Hepatocyte (in vitro differentiated cells): Measurements from ENCODE around the gene C10orf67. TPM values are rescaled to one million over a fixed set of nuclear protein-coding genes. Genes with fewer than 3 reads are reported as not detected.
"Not testable (repeated sequence)": the region's sequence is repeated elsewhere in the genome, so short reads cannot be mapped to it uniquely, and the experiment has no call there.

Experiments
- DNase-seq: peaks from one replicate; pipeline ENCODE4 v3.0.0-alpha.2; 2016; ENCODE audit warnings: low spot score
- H2AFZ ChIP-seq: fragments of 200-600 bp; sonication (generic); 2 replicates; pipeline ENCODE4 v1.6.0; 2016; ENCODE audit warnings: antibody characterized with exemption, mild to moderate bottlenecking
- H3K27ac ChIP-seq: fragments of 200-600 bp; sonication (generic); 2 replicates; pipeline ENCODE4 v1.5.1; 2016; ENCODE audit warnings: mild to moderate bottlenecking
- H3K27me3 ChIP-seq: fragments of 200-600 bp; sonication (generic); 2 replicates; pipeline ENCODE4 v1.6.1; 2016
- H3K36me3 ChIP-seq: fragments of 200-600 bp; sonication (generic); replicated peaks from 2 replicates; pipeline ENCODE4 v1.5.1; 2016; ENCODE audit warnings: low read depth; ENCODE audit not compliant: insufficient read depth
- H3K4me1 ChIP-seq: fragments of 200-600 bp; sonication (generic); 2 replicates; pipeline ENCODE4 v1.5.1; 2016; ENCODE audit warnings: mild to moderate bottlenecking, moderate library complexity; ENCODE audit not compliant: insufficient read depth
- H3K4me2 ChIP-seq: fragments of 200-600 bp; sonication (generic); 2 replicates; pipeline ENCODE4 v1.6.0; 2016
- H3K4me3 ChIP-seq: fragments of 200-600 bp; sonication (generic); 2 replicates; pipeline ENCODE4 v1.5.1; 2016; ENCODE audit warnings: mild to moderate bottlenecking
- H3K79me2 ChIP-seq: fragments of 200-600 bp; sonication (generic); 2 replicates; pipeline ENCODE4 v1.6.0; 2017; ENCODE audit warnings: mild to moderate bottlenecking
- H3K9me2 ChIP-seq: fragments of 200-600 bp; sonication (generic); replicated peaks from 2 replicates; pipeline ENCODE4 v1.6.0; 2017; ENCODE audit warnings: mild to moderate bottlenecking; ENCODE audit not compliant: insufficient read depth
- H3K9me3 ChIP-seq: fragments of 200-600 bp; sonication (generic); 2 replicates; pipeline ENCODE4 v1.5.1; 2016; ENCODE audit warnings: low read depth, mild to moderate bottlenecking
- H4K20me1 ChIP-seq: fragments of 200-600 bp; sonication (generic); 2 replicates; pipeline ENCODE4 v1.6.0; 2016; ENCODE audit warnings: mild to moderate bottlenecking; ENCODE audit not compliant: insufficient read depth, poor library complexity, severe bottlenecking
- CTCF ChIP-seq: fragments of 200-600 bp; sonication (generic); IDR thresholded peaks from 2 replicates; pipeline ENCODE4 v1.5.1; 2016; ENCODE audit warnings: antibody characterized with exemption, mild to moderate bottlenecking; ENCODE audit not compliant: poor library complexity
- EZH2 ChIP-seq: fragments of 200-600 bp; sonication (generic); IDR thresholded peaks from 2 replicates; pipeline ENCODE4 v1.6.1; 2016; ENCODE audit warnings: antibody characterized with exemption, mild to moderate bottlenecking, borderline replicate concordance
- EZH2phosphoT487 ChIP-seq: fragments of 200-600 bp; sonication (generic); IDR thresholded peaks from one replicate; pipeline ENCODE4 v1.6.1; 2018; ENCODE audit warnings: antibody characterized with exemption, mild to moderate bottlenecking, low read depth, moderate library complexity; ENCODE audit not compliant: unreplicated experiment, severe bottlenecking
- WGBS: methylation state at CpG from one replicate; pipeline ENCODE4 v1.1.6; 2016; ENCODE audit warnings: low lambda C conversion rate; ENCODE audit errors: missing lambda C conversion rate; 5-methylcytosine and 5-hydroxymethylcytosine counted together
- polyA plus RNA-seq: library from polyadenylated mRNA; unstranded; fragments of >200 nt; fragmentation: Nextera tagmentation; extraction: Ambion mirVana; gene quantifications from 2 replicates; pipeline ENCODE4 v1.2.1, GENCODE V29; 2016
- total RNA-seq: library from RNA; depleted of rRNA; stranded (reverse); fragments of >200 nt; gene quantifications from 2 replicates; pipeline ENCODE4 v1.2.3, GENCODE V29; 2014

The C10orf67 gene
- total and polyA plus RNA-seq, 2 experiments from 2014 or later, result 0.10 TPM; not detected in 1

- H3K27me3 ChIP-seq, result no peaks in the 10 kb centered on the region
- no peak for TF ChIP-seq CTCF
- TF ChIP-seq EZH2, result no peak
- no peak for TF ChIP-seq EZH2phosphoT487
- no peak overlapping the region for H3K4me3 ChIP-seq
- H3K9me2 ChIP-seq, result no peaks in the 10 kb centered on the region
- H3K27ac ChIP-seq, result no peak overlapping the region
- peaks cover 9% of the 10 kb centered on the region for H3K4me1 ChIP-seq
- DNase-seq, result no peak
- H2AFZ ChIP-seq, result no peak overlapping the region
- no peaks in the 10 kb centered on the region for H3K36me3 ChIP-seq
- H3K79me2 ChIP-seq, result no peaks in the 10 kb centered on the region
- whole genome bisulfite sequencing, result 98% methylated on average over 3 of the region's 3 CpGs
- no peak overlapping the region for H3K4me2 ChIP-seq
- no peaks in the 10 kb centered on the region for H4K20me1 ChIP-seq
- no peaks in the 10 kb centered on the region for H3K9me3 ChIP-seq
These were observed 7.4 kb upstream of the C10orf67 start for GRCh38 chr10:23351926-23352519.

DNA sequence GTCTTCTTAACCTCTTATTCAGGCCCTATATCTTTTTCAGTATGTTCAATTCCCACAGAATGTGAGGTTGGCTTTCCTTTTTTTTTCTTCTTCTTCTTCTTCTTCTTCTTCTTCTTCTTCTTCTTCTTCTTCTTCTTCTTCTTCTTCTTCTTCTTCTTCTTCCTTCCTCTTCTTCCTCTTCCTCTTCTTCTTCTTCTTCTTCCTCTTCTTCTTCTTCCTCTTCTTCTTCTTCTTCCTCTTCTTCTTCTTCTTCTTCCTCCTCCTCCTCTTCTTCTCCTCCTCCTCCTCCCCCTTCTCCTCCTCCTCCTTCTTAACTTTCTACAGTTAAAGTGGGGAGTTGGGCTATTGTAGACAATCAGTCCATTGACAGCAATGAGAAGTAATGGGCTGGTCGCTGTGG lies 6.1 kb upstream of the C10orf67 start:
- not testable (repeated sequence) for H3K9me2 ChIP-seq, H3K36me3 ChIP-seq, H3K27ac ChIP-seq, H3K4me2 ChIP-seq, H3K27me3 ChIP-seq, H4K20me1 ChIP-seq, H3K4me3 ChIP-seq, H2AFZ ChIP-seq, H3K79me2 ChIP-seq, H3K9me3 ChIP-seq, DNase-seq
- peaks cover 12% of the 10 kb centered on the region for H3K4me1 ChIP-seq
- 81% methylated on average over 1 of the region's 1 CpG for WGBS

DNA sequence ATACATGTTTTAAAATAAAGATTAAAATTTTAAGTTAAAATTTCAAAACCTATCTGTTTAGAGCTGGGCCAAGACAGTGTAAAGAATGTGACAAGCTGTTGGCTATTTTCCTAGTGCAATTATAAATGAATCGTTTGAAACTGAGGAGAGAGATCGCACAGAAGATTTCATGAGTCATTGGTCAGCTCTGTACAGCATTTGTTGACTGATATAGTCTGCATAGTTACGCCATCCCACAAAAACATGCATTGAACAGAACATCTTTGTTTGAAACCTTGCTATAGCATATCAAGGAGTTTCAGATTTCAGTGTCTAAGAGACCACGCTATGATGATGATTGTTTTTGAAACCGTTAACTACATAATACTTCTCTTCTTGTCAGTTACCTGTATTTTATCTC lies 1.3 kb upstream of the C10orf67 start:
- TF ChIP-seq EZH2, result no peak
- TF ChIP-seq CTCF, result no peak
- TF ChIP-seq EZH2phosphoT487, result no peak
- WGBS, result 49% methylated on average over 5 of the region's 5 CpGs
- H3K4me2 ChIP-seq, result no peak overlapping the region

DNA sequence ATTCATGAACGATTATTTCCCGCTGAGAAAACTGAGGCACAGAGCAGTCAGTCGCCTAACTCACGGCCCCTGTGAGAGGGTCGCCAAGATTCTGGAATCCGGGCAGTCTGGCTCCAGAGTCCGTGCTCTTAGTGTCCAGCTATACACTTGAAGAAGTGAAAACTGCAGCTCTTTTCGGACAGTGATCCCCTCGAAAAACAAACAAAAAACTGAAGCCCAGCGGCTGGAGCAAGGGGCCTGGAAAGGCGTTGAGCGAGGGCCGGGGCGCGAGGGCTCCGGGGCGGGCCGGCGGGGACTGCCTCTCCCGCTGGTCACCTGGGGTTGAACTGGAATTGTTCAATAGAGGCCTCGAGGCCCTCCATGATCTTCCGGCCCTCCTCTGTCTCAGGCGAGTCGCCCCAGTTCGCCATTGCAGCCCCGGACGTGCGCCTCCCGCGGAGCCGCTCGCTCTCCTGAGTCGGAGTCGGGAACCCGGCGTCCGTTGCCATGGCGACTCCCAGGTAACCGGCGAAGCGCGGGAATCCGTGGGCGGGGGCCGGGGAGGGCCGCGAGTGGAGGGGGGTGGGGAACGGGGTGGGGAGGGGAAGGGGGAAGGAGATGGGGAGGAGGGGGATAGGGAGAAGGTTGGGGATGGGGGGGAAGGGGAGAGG lies 881 bp downstream of the C10orf67 start:
- peak overlapping the region; percentile 45 for H3K4me3 ChIP-seq
- 5% methylated on average over 38 of the region's 48 CpGs for WGBS

More for the DNA sequence above, 1.3 kb upstream of the C10orf67 start:
- H3K9me3 ChIP-seq, result no peaks in the 10 kb centered on the region
- peaks cover 16% of the 10 kb centered on the region for H3K4me1 ChIP-seq
- H3K9me2 ChIP-seq, result no peaks in the 10 kb centered on the region
- peak; percentile 40 for DNase-seq
- no peaks in the 10 kb centered on the region for H4K20me1 ChIP-seq
- no peak overlapping the region for H2AFZ ChIP-seq
- H3K27ac ChIP-seq, result no peak overlapping the region
- H3K4me3 ChIP-seq, result no peak overlapping the region
- H3K27me3 ChIP-seq, result peaks cover 28% of the 10 kb centered on the region
- H3K36me3 ChIP-seq, result no peaks in the 10 kb centered on the region
- no peaks in the 10 kb centered on the region for H3K79me2 ChIP-seq

More for the DNA sequence above, 881 bp downstream of the C10orf67 start:
- DNase-seq, result peak; percentile 77
- Histone ChIP-seq H3K27me3 (peaks cover 28% of the 10 kb centered on the region), H3K79me2 (no peaks in the 10 kb centered on the region), H3K9me3 (no peaks in the 10 kb centered on the region), H3K4me1 (peaks cover 16% of the 10 kb centered on the region), H3K36me3 (no peaks in the 10 kb centered on the region), H2AFZ (peak overlapping the region; percentile 92), H3K4me2 (peak overlapping the region; percentile 96), H3K9me2 (no peaks in the 10 kb centered on the region), H3K27ac (no peak overlapping the region), H4K20me1 (no peaks in the 10 kb centered on the region)
- TF ChIP-seq EZH2phosphoT487 (no peak), EZH2 (peak; percentile 40), CTCF (no peak)
